H9 (cell line): Measurements from ENCODE around the gene SPSB3. TPM values are rescaled to one million over a fixed set of nuclear protein-coding genes. Genes with fewer than 3 reads are reported as not detected.

Experiments
- DNase-seq: peaks from one replicate; pipeline ENCODE4 v3.0.0-alpha.2; 2017
- H2AFZ ChIP-seq: one replicate; pipeline ENCODE4 v1.6.1; 2013; ENCODE audit warnings: mild to moderate bottlenecking, low read length, control low read depth, moderate library complexity
- H2AK5ac ChIP-seq: 2 replicates; pipeline ENCODE4 v1.6.1; 2013; ENCODE audit warnings: low read length, control low read depth, mixed read lengths; ENCODE audit not compliant: insufficient read length
- H2BK120ac ChIP-seq: one replicate; pipeline ENCODE4 v1.6.1; 2013; ENCODE audit warnings: low read depth, mild to moderate bottlenecking, low read length, control low read depth, inconsistent platforms; ENCODE audit not compliant: poor library complexity, severe bottlenecking
- H2BK12ac ChIP-seq: 2 replicates; pipeline ENCODE4 v1.6.1; 2013; ENCODE audit warnings: low read length, control low read depth, mixed read lengths, low read depth; ENCODE audit not compliant: insufficient read length
- H2BK15ac ChIP-seq: 2 replicates; pipeline ENCODE4 v1.6.1; 2013; ENCODE audit warnings: low read depth, low read length, control low read depth
- H2BK20ac ChIP-seq: one replicate; pipeline ENCODE4 v1.6.1; 2013; ENCODE audit warnings: low read depth, mild to moderate bottlenecking, low read length, control low read depth, inconsistent platforms; ENCODE audit not compliant: poor library complexity, severe bottlenecking
- H2BK5ac ChIP-seq: 2 replicates; pipeline ENCODE4 v1.6.1; 2013; ENCODE audit warnings: low read length, control low read depth, mixed read lengths; ENCODE audit not compliant: insufficient read length
- H3K14ac ChIP-seq: 2 replicates; pipeline ENCODE4 v1.6.1; 2013; ENCODE audit warnings: low read length, control low read depth; ENCODE audit not compliant: insufficient read depth
- H3K18ac ChIP-seq: 2 replicates; pipeline ENCODE4 v1.6.1; 2013; ENCODE audit warnings: low read depth, mild to moderate bottlenecking, mixed read lengths, low read length, control low read depth; ENCODE audit not compliant: insufficient read length
- H3K23ac ChIP-seq: 2 replicates; pipeline ENCODE4 v1.6.1; 2013; ENCODE audit warnings: low read length, control low read depth, mixed read lengths, low read depth; ENCODE audit not compliant: insufficient read length
- H3K23me2 ChIP-seq: 2 replicates; pipeline ENCODE4 v1.6.1; 2013; ENCODE audit warnings: low read depth, mild to moderate bottlenecking, mixed read lengths, low read length, control low read depth; ENCODE audit not compliant: insufficient read length, poor library complexity, severe bottlenecking
- H3K27ac ChIP-seq: 2 replicates; pipeline ENCODE4 v1.5.1; 2013; ENCODE audit warnings: low read length, control low read depth, mixed read lengths, low read depth; ENCODE audit not compliant: insufficient read length
- H3K27me3 ChIP-seq: 2 replicates; pipeline ENCODE4 v1.6.1; 2013; ENCODE audit warnings: low read length, control low read depth, inconsistent platforms; ENCODE audit not compliant: insufficient read depth
- H3K4ac ChIP-seq: 2 replicates; pipeline ENCODE4 v1.6.1; 2013; ENCODE audit warnings: low read depth, mild to moderate bottlenecking, control low read depth, inconsistent platforms, low read length, moderate library complexity
- H3K4me1 ChIP-seq: 2 replicates; pipeline ENCODE4 v1.6.1; 2013; ENCODE audit warnings: low read length, control low read depth, inconsistent platforms; ENCODE audit not compliant: insufficient read depth
- H3K4me2 ChIP-seq: 2 replicates; pipeline ENCODE4 v1.6.1; 2013; ENCODE audit warnings: low read length, control low read depth, mixed read lengths; ENCODE audit not compliant: insufficient read length, insufficient read depth
- H3K56ac ChIP-seq: 2 replicates; pipeline ENCODE4 v1.6.1; 2013; ENCODE audit warnings: low read depth, mild to moderate bottlenecking, mixed read lengths, low read length, control low read depth; ENCODE audit not compliant: insufficient read length
- H3K79me1 ChIP-seq: 2 replicates; pipeline ENCODE4 v1.6.1; 2013; ENCODE audit warnings: low read depth, mild to moderate bottlenecking, moderate library complexity, low read length, control low read depth, inconsistent platforms; ENCODE audit not compliant: insufficient read depth, poor library complexity, severe bottlenecking
- H3K79me2 ChIP-seq: 2 replicates; pipeline ENCODE4 v1.6.1; 2013; ENCODE audit warnings: low read length, control low read depth, inconsistent platforms; ENCODE audit not compliant: insufficient read depth
- H3K9ac ChIP-seq: 2 replicates; pipeline ENCODE4 v1.6.1; 2013; ENCODE audit warnings: low read length, control low read depth, mixed read lengths; ENCODE audit not compliant: insufficient read length; ENCODE audit errors: extremely low read depth
- H3K9me3 ChIP-seq: one replicate; pipeline ENCODE4 v1.6.1; 2013; ENCODE audit warnings: low read depth, low read length, inconsistent platforms; ENCODE audit not compliant: control insufficient read depth
- H3T11ph ChIP-seq: one replicate; pipeline ENCODE4 v1.6.1; 2013; ENCODE audit warnings: mild to moderate bottlenecking, low read length, control low read depth, inconsistent platforms
- H4K20me1 ChIP-seq: one replicate; pipeline ENCODE4 v1.6.1; 2013; ENCODE audit not compliant: control insufficient read depth, insufficient read length, insufficient read depth
- H4K5ac ChIP-seq: 2 replicates; pipeline ENCODE4 v1.6.1; 2013; ENCODE audit warnings: low read depth, mild to moderate bottlenecking, mixed read lengths, low read length, control low read depth; ENCODE audit not compliant: insufficient read length
- H4K8ac ChIP-seq: replicated peaks from 2 replicates; pipeline ENCODE4 v1.6.1; 2013; ENCODE audit warnings: low read length, control low read depth, mixed read lengths, low read depth; ENCODE audit not compliant: insufficient read length
- H4K91ac ChIP-seq: 2 replicates; pipeline ENCODE4 v1.6.1; 2013; ENCODE audit warnings: low read depth, mild to moderate bottlenecking, moderate library complexity, mixed read lengths, low read length, control low read depth; ENCODE audit not compliant: insufficient read length
- H3K27ac Mint-ChIP-seq, 3 experiments: 2 replicates in 2 of 3; 3 replicates in 1 of 3; pipeline ENCODE4 v1.8.0; 2020 to 2021; ENCODE audit warnings: mixed read lengths in 3 of 3, mild to moderate bottlenecking in 1 of 3, moderate library complexity in 1 of 3
- H3K27me3 Mint-ChIP-seq: 2 replicates; pipeline ENCODE4 v1.8.0; 2021; ENCODE audit warnings: low read depth, mild to moderate bottlenecking, moderate library complexity, mixed read lengths
- H3K36me3 Mint-ChIP-seq, 3 experiments: 2 replicates in 2 of 3; 3 replicates in 1 of 3; pipeline ENCODE4 v1.8.0; 2020 to 2021; ENCODE audit warnings: low read depth in 3 of 3, mixed read lengths in 3 of 3; ENCODE audit not compliant: insufficient read depth in 1 of 3
- H3K4me1 Mint-ChIP-seq, 2 experiments: 2 replicates each; pipeline ENCODE4 v1.8.0; 2020; ENCODE audit warnings: mixed read lengths in 2 of 2
- H3K4me3 Mint-ChIP-seq, 2 experiments: 2 replicates in 1 of 2; 3 replicates in 1 of 2; pipeline ENCODE4 v1.8.0; 2020 to 2021; ENCODE audit warnings: mild to moderate bottlenecking in 2 of 2, mixed read lengths in 2 of 2, moderate library complexity in 1 of 2
- H3K9me3 Mint-ChIP-seq, 2 experiments: 2 replicates in 1 of 2; 3 replicates in 1 of 2; pipeline ENCODE4 v1.8.0; 2020; ENCODE audit warnings: mild to moderate bottlenecking in 2 of 2, mixed read lengths in 2 of 2, moderate library complexity in 1 of 2
- CTCF ChIP-seq: fragments of 200-600 bp; sonication (generic); conservative IDR thresholded peaks from 3 replicates; pipeline ENCODE4 v1.8.0; 2021; ENCODE audit warnings: antibody characterized with exemption, mild to moderate bottlenecking
- WGBS: extraction: QIAGEN DNeasy Blood & Tissue Kit; methylation state at CpG from one replicate; pipeline ENCODE4 v1.1.7; 2013; ENCODE audit warnings: missing lambda C conversion rate, low lambda C conversion rate, mixed read lengths; ENCODE audit not compliant: insufficient read length; ENCODE audit errors: extremely low coverage; 5-methylcytosine and 5-hydroxymethylcytosine counted together
- total RNA-seq: library from RNA; stranded (reverse); gene quantifications from 2 replicates; pipeline ENCODE4 v1.2.1, GENCODE V29; 2021

Gene SPSB3
- total RNA-seq, 1 experiment from 2014 or later: 19.9 TPM

GRCh38 chr16:1771864-1772361 is 10.5 kb downstream of the SPSB3 start:
- H3K4ac ChIP-seq: no peak overlapping the region
- H3K27me3 ChIP-seq: no peaks in the 10 kb centered on the region
- H3K14ac ChIP-seq: peak overlapping the region; percentile 5; the same call in 1 of the 2 replicates
- Mint-ChIP-seq H3K9me3 (no peaks in the 10 kb centered on the region), H3K36me3 (peaks cover 11 to 52% (median 33%) of the 10 kb centered on the region in 3 experiments; a peak in 6 of 7 replicates), H3K4me1 (peaks cover 3 to 19% of the 10 kb centered on the region in 2 experiments), H3K27ac (peak overlapping the region; percentile 98 to 99 (median 99); a peak in 6 of 7 replicates), H3K4me3 (peak overlapping the region; percentile 95 to 98), H3K27me3 (no peaks in the 10 kb centered on the region; the same call in 1 of the 2 replicates)
- H4K5ac ChIP-seq: no peak overlapping the region
- no peaks in the 10 kb centered on the region; the same call in 1 of the 2 replicates for H3K79me2 ChIP-seq
- no peak overlapping the region for H3K27ac ChIP-seq
- no peak overlapping the region for H2BK12ac ChIP-seq
- H3K4me1 ChIP-seq: no peaks in the 10 kb centered on the region
- no peak overlapping the region for H3K56ac ChIP-seq
- WGBS: no CpG with 5 or more reads among the region's 22 CpGs
- H3K18ac ChIP-seq: no peak overlapping the region
- H3K4me2 ChIP-seq: peak overlapping the region; percentile 47
- TF ChIP-seq CTCF: no peak
- no peak overlapping the region for H3K23ac ChIP-seq
- no peak overlapping the region for H2BK120ac ChIP-seq
- no peak overlapping the region for H2BK20ac ChIP-seq
- H3K9ac ChIP-seq: peak overlapping the region; percentile 66
- H3K9me3 ChIP-seq: no peaks in the 10 kb centered on the region
- peaks cover 9% of the 10 kb centered on the region for H3K23me2 ChIP-seq
- no peak overlapping the region for H2BK5ac ChIP-seq
- H3T11ph ChIP-seq: no peak overlapping the region
- DNase-seq: peak; percentile 54
- no peak overlapping the region for H4K91ac ChIP-seq
- H2AFZ ChIP-seq: no peak overlapping the region
- no peak overlapping the region for H2BK15ac ChIP-seq
- peaks cover 5% of the 10 kb centered on the region for H3K79me1 ChIP-seq
- no peak overlapping the region for H4K8ac ChIP-seq
- H4K20me1 ChIP-seq: no peaks in the 10 kb centered on the region
- H2AK5ac ChIP-seq: no peak overlapping the region
